Cortex of kidney (tissue), 1 donor: ENCODE data around the gene KIFBP.

Experiments used
- DNase-seq: peaks from one replicate; lab custom pipeline; 2025; lab: John Stamatoyannopoulos, UW

The KIFBP gene

DNA sequence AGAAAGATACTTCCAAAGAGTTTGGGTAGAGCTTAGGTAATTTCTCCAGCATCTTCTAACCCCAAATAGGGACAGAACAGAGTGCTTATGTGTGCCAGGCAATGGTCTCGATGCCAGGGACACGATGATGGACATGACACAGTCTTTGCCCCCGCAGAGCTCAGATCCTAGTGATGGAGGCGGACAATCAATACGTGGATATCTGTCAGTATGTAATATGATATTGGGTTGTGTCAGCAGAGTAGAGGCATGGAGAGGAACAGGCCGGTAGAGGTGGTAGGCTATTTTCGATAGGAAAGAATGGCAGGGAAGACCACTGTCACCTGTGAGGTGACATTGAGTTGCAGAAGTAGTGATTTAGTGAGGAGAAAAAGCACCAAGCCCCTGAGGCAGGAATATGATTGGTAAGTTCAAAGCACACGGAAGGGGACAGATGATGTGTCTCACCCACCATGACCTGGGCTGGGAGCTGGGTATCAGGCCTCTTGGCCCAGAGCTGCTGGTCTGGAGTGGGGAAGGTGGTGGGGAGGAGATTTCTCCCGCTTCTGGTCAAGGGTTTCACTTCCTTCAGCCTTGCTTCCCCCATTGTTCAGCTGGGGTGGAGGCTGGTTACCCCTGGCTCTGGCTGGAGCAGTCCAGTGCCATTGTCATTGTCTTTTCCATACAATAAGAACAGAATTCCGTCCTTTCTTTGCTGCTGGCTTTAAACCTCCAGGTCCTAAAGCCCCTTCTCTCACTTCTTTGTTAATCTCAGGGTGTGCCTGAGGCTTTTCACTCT, 63.3 kb downstream of the KIFBP start:
- no peak for DNase-seq

GRCh38 chr10:69052736-69053135, 64.1 kb downstream of the KIFBP start:
- DNase-seq: no peak

DNA sequence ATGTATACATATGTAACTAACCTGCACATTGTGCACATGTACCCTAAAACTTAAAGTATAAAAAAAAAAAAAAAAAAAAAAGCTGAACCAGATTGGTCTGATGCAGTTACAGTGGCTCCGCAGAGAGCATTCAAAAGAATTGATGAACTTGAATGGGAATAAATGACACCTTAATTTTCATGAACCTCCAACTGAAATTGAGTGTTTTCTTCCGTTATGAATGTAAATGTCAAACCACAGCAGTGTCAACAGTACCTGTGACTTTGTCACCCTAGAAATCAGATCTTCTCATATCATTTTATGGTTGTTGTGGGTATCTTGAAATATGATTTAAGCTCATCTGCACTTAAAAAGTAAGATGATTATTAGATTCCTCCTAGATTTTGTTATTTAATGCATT, 66.6 kb downstream of the KIFBP start:
- no peak for DNase-seq

- no peak for DNase-seq
These were observed 67.5 kb downstream of the KIFBP start for GRCh38 chr10:69056129-69056528.

DNA sequence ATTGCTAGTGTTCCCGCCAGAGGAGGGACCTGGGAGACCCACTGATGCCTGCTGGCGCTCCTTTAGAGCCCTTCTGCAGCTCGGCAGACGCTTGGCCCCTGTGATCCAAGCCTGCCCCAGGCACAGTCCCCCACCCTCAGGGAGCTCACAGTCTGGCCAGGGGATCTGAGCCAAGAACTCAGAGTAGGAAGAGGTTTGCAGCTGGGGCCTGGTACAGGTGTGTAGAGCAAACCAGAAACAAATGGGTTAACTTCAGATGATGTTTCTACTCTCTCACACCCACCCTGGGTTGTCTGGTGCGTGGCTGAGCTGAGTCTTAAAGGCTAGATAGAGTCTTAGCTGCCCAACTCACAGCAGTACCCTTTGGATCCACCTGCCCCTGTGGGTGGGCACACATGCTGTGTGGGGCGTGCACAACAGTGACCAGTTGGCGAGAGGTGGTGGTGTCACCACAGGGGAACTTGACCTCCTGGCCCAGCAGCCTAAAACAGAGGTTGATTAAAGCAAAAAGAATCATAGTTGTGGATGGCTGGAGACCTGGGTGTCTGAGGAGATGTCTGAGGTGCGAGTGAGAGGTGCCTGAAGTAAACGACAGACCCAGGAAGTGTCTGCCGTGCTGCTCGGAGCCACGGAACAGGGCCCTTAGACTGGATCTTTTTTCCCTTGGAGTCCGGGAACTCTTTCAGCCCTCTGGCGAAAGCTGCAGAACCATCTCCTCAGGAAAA, 68.1 kb downstream of the KIFBP start:
- no peak for DNase-seq

GRCh38 chr10:69057261-69057950, 68.8 kb downstream of the KIFBP start:
- no peak for DNase-seq

DNA sequence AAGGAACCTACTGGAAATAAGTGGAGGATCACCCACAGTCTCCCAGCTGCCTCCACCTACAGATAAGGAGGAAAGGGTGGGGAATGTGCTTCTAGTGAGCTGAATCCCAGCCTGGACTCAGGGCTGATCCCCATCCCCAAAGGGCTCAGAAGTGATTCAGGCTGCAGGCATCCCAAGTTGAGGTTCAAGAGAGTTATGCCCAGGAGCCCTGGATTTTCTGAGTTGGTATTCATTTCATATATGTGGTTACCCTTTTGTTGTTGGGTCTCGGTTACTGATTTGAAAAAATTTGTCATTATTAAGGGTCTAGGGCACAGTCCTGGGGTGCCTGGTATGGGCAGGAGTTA, 69.3 kb downstream of the KIFBP start:
- no peak for DNase-seq

- DNase-seq: no peak
These were observed 71.7 kb downstream of the KIFBP start for GRCh38 chr10:69060127-69060798.

GRCh38 chr10:69061305-69062161, 72.9 kb downstream of the KIFBP start:
- DNase-seq: no peak

GRCh38 chr10:69062901-69063300, 74.3 kb downstream of the KIFBP start:
- no peak for DNase-seq

DNA sequence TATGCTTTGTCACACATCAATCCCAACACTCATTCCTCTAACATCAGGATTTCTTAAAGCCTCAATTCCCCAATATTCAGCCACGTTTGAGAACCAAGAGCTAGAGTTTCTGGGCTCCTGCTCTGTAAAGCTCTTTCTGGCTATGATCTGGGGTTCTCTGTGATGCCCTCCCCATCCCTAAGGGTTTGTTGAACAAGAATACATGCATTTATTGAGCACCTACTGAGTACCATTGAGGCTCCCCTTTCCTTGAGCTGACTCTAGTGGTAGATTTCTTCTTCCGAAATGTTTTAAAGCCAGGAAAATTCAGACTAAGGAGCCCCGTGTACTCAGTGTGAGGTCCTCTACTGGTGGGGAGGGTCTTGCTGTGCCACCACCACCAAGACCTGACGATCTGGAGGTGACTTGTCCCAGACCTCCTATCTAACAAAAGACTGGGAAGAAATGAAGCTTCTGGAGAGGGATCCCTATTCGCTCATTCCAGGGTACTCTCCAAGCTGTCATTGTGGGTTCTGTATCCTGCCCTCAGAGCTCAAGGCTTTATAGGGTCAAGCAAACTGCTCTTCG, 76.2 kb downstream of the KIFBP start:
- no peak for DNase-seq

GRCh38 chr10:69065406-69066361, 77.1 kb downstream of the KIFBP start:
- DNase-seq: no peak
